Measurements from ENCODE around the gene TANGO2.

GRCh38 chr22:20114506-20115475 lies 93.9 kb downstream of the TANGO2 start:
- TF ChIP-seq ZNF274 (IDR thresholded peaks at IDR 0.05; ENCODE audit: low read depth, low read length), result no peak
- no peak for TF ChIP-seq SUZ12 (IDR thresholded peaks at IDR 0.05; ENCODE audit: extremely low read depth, insufficient read depth, insufficient read length)
- no peak for TF ChIP-seq YY1 (IDR thresholded peaks at IDR 0.05; ENCODE audit: insufficient read depth, insufficient read length)
